Muscle of back (tissue), 11 donors: Measurements from ENCODE around the gene CMTM3. TPM values are rescaled to one million over a fixed set of nuclear protein-coding genes. Genes with fewer than 3 reads are reported as not detected.
A peak's percentile ranks its signal among the peaks of the same experiment; 100 is the strongest.
"Not testable (repeated sequence)": the region's sequence is repeated elsewhere in the genome, so short reads cannot be mapped to it uniquely, and the experiment has no call there.

Source experiments
- DNase-seq, 3 donors: peaks; one replicate each; pipeline versions ENCODE4 v3.0.0 to v3.0.0-alpha.2; 2013
- polyA plus RNA-seq, 10 donors: library from polyadenylated mRNA; unstranded; fragments of 120-200 nt; gene quantifications; one replicate each; pipeline ENCODE4 v1.2.1, GENCODE V29; 2013; ENCODE audit not compliant: insufficient read length in 10 of 10

Gene CMTM3
- polyA plus RNA-seq, 10 donors: 48.9 to 73.7 (median 62.4) TPM

- DNase-seq: peak; percentile 68 to 87 (median 79)
These were observed 56.1 kb downstream of the CMTM3 start for GRCh38 chr16:66660422-66661209.

- no peak for DNase-seq
These were observed 56.7 kb downstream of the CMTM3 start for GRCh38 chr16:66661210-66661560.

- not testable (repeated sequence) for DNase-seq
These were observed 57.3 kb downstream of the CMTM3 start for GRCh38 chr16:66661671-66662346.

GRCh38 chr16:66662445-66663194, 58.1 kb downstream of the CMTM3 start:
- no peak for DNase-seq

Other genes with a start within 250 kb of the CMTM3 start
- 100 to 1,000 TPM in 2 of 10 donors, 10 to 100 TPM in 8; 69.5 to 111 (median 85.2) TPM for gene CDH5, start 238.0 kb upstream of the CMTM3 start, polyA plus RNA-seq
- gene BEAN1, start 177.4 kb upstream of the CMTM3 start, polyA plus RNA-seq: 1 to 10 TPM in 6 of 10 donors, under 1 TPM in 4; 0.75 to 1.6 (median 1.1) TPM
- gene TK2, start 54.6 kb upstream of the CMTM3 start, polyA plus RNA-seq: 10 to 100 TPM; 12.0 to 20.3 (median 15.8) TPM
- 10 to 100 TPM; 24.7 to 39.5 (median 26.5) TPM for gene CKLF, start 52.1 kb upstream of the CMTM3 start, polyA plus RNA-seq
- 1 to 10 TPM; 2.7 to 8.6 (median 5.6) TPM for gene CMTM1, start 38.3 kb upstream of the CMTM3 start, polyA plus RNA-seq
- under 1 TPM in 9 of 10 donors, not detected in 1; 0.26 to 0.79 (median 0.49) TPM for gene CMTM2, start 25.2 kb upstream of the CMTM3 start, polyA plus RNA-seq
- gene CMTM4, start 92.0 kb downstream of the CMTM3 start, polyA plus RNA-seq: 10 to 100 TPM in 6 of 10 donors, 1 to 10 TPM in 4; 8.5 to 15.5 (median 10.8) TPM
- 100 to 1,000 TPM in 3 of 10 donors, 10 to 100 TPM in 7; 68.8 to 117 (median 89.5) TPM for gene DYNC1LI2, start 146.9 kb downstream of the CMTM3 start, polyA plus RNA-seq
- under 1 TPM in 2 of 10 donors, not detected in 8; 0.13 to 0.41 TPM for gene TERB1, start 196.9 kb downstream of the CMTM3 start, polyA plus RNA-seq
- gene NAE1, start 226.3 kb downstream of the CMTM3 start, polyA plus RNA-seq: 10 to 100 TPM; 36.1 to 56.3 (median 44.6) TPM
- gene CA7, start 239.7 kb downstream of the CMTM3 start, polyA plus RNA-seq: not detected